Testis (tissue), 3 donors: ENCODE measurements around the gene PIP5K1C. TPM values are rescaled to one million over a fixed set of nuclear protein-coding genes. Genes with fewer than 3 reads are reported as not detected.

Experiments used
- DNase-seq: peaks from one replicate; pipeline ENCODE4 v3.0.0-alpha.2; 2019
- H3K27ac ChIP-seq, 2 donors: fragments of 200-600 bp; sonication (generic); one replicate each; pipeline ENCODE4 v1.5.1; 2019
- H3K27me3 ChIP-seq: fragments of 200-600 bp; sonication (generic); one replicate; pipeline ENCODE4 v1.5.1; 2019
- H3K36me3 ChIP-seq: fragments of 200-600 bp; sonication (generic); one replicate; pipeline ENCODE4 v1.5.1; 2017; ENCODE audit warnings: low read depth; ENCODE audit errors: missing control alignments
- H3K4me1 ChIP-seq: fragments of 200-600 bp; sonication (generic); one replicate; pipeline ENCODE4 v1.5.1; 2019
- H3K4me3 ChIP-seq, 2 donors: fragments of 200-600 bp; sonication (generic); one replicate each; pipeline ENCODE4 v1.5.1; 2017 to 2019
- H3K9me3 ChIP-seq: fragments of 200-600 bp; sonication (generic); one replicate; pipeline ENCODE4 v1.5.1; 2017
- CTCF ChIP-seq, 3 experiments: fragments of 450-650 bp in 2 of 3; fragments of 200-600 bp in 1 of 3; sonication (generic) in 1 of 3; IDR thresholded peaks; one replicate each; pipeline ENCODE4 v1.5.1; 2016 to 2019; ENCODE audit warnings: antibody characterized with exemption in 3 of 3, mild to moderate bottlenecking in 2 of 3, moderate library complexity in 1 of 3
- POLR2A ChIP-seq: fragments of 450-650 bp; IDR thresholded peaks from one replicate; pipeline ENCODE4 v1.6.1; 2017; ENCODE audit warnings: antibody characterized with exemption, mild to moderate bottlenecking, moderate library complexity
- WGBS, 2 donors: methylation state at CpG; one replicate each; pipeline ENCODE4 v1.1.5; 2018; 5-methylcytosine and 5-hydroxymethylcytosine counted together
- intact Hi-C: fragments of 100-400 bp; cut with DNase I; formaldehyde crosslinking; loops from one replicate; pipeline ENCODE4 v1.15.1; 2023; ENCODE audit warnings: low total_unique reads
- polyA plus RNA-seq: library from polyadenylated mRNA; stranded (reverse); fragments of 350-450 nt; fragmentation: Illumina TruSeq; extraction: RNeasy Lipid Tissue Mini Kit (QIAGEN cat#74804); gene quantifications from one replicate; pipeline ENCODE4 v1.2.3, GENCODE V29; 2014; ENCODE audit warnings: low read depth, low replicate concordance; ENCODE audit not compliant: insufficient read depth
- total RNA-seq, 2 donors: library from RNA; depleted of rRNA; stranded (reverse); fragments of >200 nt; gene quantifications; one replicate each; pipeline ENCODE4 v1.2.3, GENCODE V29; 2016

Gene PIP5K1C
- total and polyA plus RNA-seq, 3 donors from 2014 or later: 80.2 to 99.1 (median 87.0) TPM

- no peaks in the 10 kb centered on the region for H3K27me3 ChIP-seq
- DNase-seq: no peak
- H3K36me3 ChIP-seq: no peaks in the 10 kb centered on the region
These were observed 30.2 kb upstream of the PIP5K1C start for GRCh38 chr19:3730457-3730958.

GRCh38 chr19:3725640-3726310, 25.5 kb upstream of the PIP5K1C start:
- no peak overlapping the region for H3K4me3 ChIP-seq
- no peaks in the 10 kb centered on the region for H3K9me3 ChIP-seq
- H3K4me1 ChIP-seq: no peaks in the 10 kb centered on the region
- no peaks in the 10 kb centered on the region for H3K27me3 ChIP-seq
- 38 to 47% methylated on average over 11 to 14 of the region's 14 CpGs for WGBS, 2 donors
- H3K36me3 ChIP-seq: no peaks in the 10 kb centered on the region
- DNase-seq: no peak
- TF ChIP-seq POLR2A (no peak), CTCF (IDR thresholded peaks at IDR 0.05) (no peak)
- no peak overlapping the region for H3K27ac ChIP-seq
- intact Hi-C loops: no loop called here

More at GRCh38 chr19:3730457-3730958, 30.2 kb upstream of the PIP5K1C start:
- 88 to 96% methylated on average over 14 to 32 of the region's 32 CpGs for WGBS, 2 donors
- intact Hi-C loops: no loop called here
- TF ChIP-seq POLR2A: no peak
- no peak for TF ChIP-seq CTCF (IDR thresholded peaks at IDR 0.05)
- Histone ChIP-seq H3K4me3 (no peak overlapping the region), H3K9me3 (no peaks in the 10 kb centered on the region), H3K27ac (no peak overlapping the region), H3K4me1 (no peaks in the 10 kb centered on the region)

- Histone ChIP-seq H3K36me3 (no peaks in the 10 kb centered on the region), H3K27me3 (peaks cover 3% of the 10 kb centered on the region), H3K9me3 (no peaks in the 10 kb centered on the region), H3K4me3 (no peak overlapping the region), H3K4me1 (no peaks in the 10 kb centered on the region), H3K27ac (no peak overlapping the region)
- 80 to 83% methylated on average over 3 of the region's 3 CpGs for WGBS, 2 donors
- intact Hi-C loops: no loop called here
- no peak for DNase-seq
- no peak for TF ChIP-seq CTCF (IDR thresholded peaks at IDR 0.05)
- TF ChIP-seq POLR2A: no peak
These were observed 24.9 kb upstream of the PIP5K1C start for GRCh38 chr19:3725121-3725520.

GRCh38 chr19:3723883-3724282, 23.6 kb upstream of the PIP5K1C start:
- Histone ChIP-seq H3K27ac (no peak overlapping the region), H3K36me3 (no peaks in the 10 kb centered on the region), H3K4me3 (no peak overlapping the region), H3K9me3 (no peaks in the 10 kb centered on the region), H3K4me1 (no peaks in the 10 kb centered on the region), H3K27me3 (peaks cover 3% of the 10 kb centered on the region)
- WGBS, 2 donors: 51 to 60% methylated on average over 8 of the region's 8 CpGs
- no peak for TF ChIP-seq CTCF (IDR thresholded peaks at IDR 0.05)
- no peak for TF ChIP-seq POLR2A
- DNase-seq: no peak
- intact Hi-C loops: no loop called here

- Histone ChIP-seq H3K27ac (no peak overlapping the region), H3K4me3 (no peak overlapping the region), H3K27me3 (peaks cover 3% of the 10 kb centered on the region), H3K4me1 (no peaks in the 10 kb centered on the region), H3K36me3 (no peaks in the 10 kb centered on the region), H3K9me3 (no peaks in the 10 kb centered on the region)
- TF ChIP-seq CTCF (IDR thresholded peaks at IDR 0.05): no peak
- TF ChIP-seq POLR2A: no peak
- WGBS, 2 donors: 76 to 78% methylated on average over 5 of the region's 5 CpGs
- intact Hi-C loops: no loop called here
- no peak for DNase-seq
These were observed 22.8 kb upstream of the PIP5K1C start for GRCh38 chr19:3723110-3723488.
